ENCODE data around the gene PDX1.

The PDX1 gene

DNA sequence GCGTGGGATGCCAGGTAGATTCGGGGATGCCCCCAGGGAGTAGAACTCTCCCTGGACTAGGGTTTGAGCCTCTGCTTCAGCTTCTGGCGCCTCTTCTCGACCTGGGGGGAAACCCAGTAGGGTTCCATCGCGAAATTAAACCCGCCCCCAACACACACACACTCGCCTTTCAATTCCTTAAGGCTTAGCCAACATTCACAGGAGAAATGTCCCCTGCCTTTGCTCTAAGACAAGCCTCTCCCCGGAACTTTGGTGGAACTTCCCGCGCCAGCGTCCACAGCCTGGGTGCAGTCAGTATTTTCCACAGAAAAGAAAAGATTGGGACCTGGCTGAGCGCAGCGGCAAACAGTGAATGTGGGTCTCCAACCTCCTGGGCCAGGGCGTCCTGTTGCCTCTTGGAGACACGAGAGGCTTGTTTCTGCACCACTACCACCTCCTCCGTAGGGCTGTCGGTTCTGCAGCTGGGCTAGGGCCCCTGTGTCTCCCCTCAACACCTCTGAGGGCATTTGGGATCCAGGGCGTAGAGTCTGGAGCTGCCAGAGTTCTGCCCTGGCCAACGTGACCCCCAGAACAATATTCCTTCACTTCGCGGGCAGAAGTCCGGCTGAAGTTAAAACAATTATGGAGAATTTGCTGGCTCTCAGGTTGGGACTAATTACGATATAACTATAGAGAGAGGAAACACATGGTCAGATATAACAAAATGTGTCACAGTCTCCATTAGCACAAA is 3.2 kb downstream of the PDX1 start:
- DNase-seq (ENCODE audit: low read depth) = no peak

DNA sequence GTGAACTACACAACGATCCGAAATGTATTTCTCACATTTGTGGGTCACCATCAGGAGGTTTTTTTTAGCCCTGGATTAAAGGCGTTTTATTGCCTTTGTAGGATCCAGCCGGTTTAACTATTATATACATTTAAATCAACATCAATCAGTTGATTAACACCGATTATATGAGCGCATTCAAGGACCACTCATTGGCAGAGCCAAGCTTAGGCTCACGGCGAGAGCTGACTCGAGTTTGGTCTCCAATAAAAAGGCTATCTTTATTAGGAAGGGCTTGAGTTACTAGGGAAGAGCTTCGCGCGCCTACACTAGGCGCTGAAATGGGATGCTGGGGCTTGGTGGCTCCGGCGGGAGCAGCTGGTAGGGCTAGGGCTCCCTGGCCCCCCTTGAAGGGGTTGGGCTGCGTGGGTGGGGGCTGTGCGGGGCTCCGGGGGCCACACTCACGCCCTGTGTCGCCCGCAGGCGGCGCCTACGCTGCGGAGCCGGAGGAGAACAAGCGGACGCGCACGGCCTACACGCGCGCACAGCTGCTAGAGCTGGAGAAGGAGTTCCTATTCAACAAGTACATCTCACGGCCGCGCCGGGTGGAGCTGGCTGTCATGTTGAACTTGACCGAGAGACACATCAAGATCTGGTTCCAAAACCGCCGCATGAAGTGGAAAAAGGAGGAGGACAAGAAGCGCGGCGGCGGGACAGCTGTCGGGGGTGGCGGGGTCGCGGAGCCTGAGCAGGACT is 4.2 kb downstream of the PDX1 start:
- DNase-seq (ENCODE audit: low read depth) = no peak

DNA sequence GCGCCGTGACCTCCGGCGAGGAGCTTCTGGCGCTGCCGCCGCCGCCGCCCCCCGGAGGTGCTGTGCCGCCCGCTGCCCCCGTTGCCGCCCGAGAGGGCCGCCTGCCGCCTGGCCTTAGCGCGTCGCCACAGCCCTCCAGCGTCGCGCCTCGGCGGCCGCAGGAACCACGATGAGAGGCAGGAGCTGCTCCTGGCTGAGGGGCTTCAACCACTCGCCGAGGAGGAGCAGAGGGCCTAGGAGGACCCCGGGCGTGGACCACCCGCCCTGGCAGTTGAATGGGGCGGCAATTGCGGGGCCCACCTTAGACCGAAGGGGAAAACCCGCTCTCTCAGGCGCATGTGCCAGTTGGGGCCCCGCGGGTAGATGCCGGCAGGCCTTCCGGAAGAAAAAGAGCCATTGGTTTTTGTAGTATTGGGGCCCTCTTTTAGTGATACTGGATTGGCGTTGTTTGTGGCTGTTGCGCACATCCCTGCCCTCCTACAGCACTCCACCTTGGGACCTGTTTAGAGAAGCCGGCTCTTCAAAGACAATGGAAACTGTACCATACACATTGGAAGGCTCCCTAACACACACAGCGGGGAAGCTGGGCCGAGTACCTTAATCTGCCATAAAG is 4.8 kb downstream of the PDX1 start:
- no peak for DNase-seq (ENCODE audit: low read depth)

DNA sequence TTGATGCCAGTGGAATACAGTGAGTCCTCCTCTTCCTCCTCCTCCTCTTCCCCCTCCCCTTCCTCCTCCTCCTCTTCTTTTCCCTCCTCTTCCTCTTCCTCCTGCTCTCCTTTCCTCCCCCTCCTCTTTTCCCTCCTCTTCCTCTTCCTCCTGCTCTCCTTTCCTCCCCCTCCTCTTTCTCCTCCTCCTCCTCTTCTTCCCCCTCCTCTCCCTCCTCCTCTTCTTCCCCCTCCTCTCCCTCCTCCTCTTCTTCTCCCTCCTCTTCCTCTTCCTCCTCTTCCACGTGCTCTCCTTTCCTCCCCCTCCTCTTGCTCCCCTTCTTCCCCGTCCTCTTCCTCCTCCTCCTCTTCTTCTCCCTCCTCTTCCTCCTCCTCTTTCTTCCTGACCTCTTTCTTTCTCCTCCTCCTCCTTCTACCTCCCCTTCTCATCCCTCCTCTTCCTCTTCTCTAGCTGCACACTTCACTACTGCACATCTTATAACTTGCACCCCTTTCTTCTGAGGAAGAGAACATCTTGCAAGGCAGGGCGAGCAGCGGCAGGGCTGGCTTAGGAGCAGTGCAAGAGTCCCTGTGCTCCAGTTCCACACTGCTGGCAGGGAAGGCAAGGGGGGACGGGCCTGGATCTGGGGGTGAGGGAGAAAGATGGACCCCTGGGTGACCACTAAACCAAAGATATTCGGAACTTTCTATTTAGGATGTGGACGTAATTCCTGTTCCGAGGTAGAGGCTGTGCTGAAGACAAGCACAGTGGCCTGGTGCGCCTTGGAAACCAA is 5.6 kb downstream of the PDX1 start:
- DNase-seq (ENCODE audit: low read depth) = no peak

- DNase-seq (ENCODE audit: low read depth) = no peak
Measured at GRCh38 chr13:27926644-27927434, 7.0 kb downstream of the PDX1 start.

DNA sequence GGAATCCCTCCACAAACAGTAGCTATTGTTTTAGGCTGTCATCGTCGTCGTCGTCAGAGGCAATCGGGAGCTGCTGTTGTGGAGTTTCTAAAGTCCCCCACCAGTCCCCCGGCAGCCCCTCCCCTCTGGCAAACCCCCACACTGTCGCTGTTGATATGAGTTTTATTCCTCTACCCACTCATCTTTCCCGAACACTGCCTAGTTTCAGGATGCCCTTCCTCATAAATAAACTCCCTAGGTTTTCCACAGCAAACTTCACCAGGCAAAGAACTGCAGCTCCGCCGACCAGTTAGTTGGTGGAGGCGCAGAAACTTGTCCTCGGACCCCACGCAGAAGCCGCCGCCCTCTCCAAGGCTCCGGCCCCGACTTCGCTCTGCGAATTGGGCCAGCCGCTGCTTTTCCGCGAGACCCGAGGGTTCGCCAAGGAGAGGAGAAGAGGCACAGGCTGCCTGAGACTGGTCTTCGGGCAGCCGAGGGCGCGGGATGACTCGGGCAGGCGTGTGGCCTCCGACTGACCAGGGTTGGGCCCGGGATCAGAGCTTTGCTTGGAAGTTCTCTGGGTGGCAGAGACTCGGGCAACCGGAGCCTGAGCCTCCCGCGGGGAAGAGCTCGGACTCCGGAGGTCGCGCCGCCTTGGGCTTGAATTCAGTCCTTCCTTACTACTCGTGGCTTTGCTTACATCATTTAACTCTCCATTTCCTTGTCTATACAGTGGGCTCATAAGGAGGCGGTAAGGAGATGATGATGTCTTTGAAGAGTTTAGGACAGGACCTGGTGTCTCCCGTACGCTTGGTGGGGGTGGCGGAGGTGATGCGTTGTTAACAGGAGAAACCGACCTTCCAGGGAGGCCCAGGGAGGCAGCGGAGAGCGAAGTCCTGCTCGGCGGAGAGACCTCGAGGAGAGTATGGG is 7.9 kb downstream of the PDX1 start:
- DNase-seq (ENCODE audit: low read depth) = no peak

DNA sequence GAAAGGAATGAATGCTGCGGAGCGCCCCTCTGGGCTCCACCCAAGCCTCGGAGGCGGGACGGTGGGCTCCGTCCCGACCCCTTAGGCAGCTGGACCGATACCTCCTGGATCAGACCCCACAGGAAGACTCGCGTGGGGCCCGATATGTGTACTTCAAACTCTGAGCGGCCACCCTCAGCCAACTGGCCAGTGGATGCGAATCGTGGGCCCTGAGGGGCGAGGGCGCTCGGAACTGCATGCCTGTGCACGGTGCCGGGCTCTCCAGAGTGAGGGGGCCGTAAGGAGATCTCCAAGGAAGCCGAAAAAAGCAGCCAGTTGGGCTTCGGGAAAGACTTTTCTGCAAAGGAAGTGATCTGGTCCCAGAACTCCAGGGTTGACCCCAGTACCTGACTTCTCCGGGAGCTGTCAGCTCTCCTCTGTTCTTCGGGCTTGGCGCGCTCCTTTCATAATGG is 8.6 kb downstream of the PDX1 start:
- no peak for DNase-seq (ENCODE audit: low read depth)

DNA sequence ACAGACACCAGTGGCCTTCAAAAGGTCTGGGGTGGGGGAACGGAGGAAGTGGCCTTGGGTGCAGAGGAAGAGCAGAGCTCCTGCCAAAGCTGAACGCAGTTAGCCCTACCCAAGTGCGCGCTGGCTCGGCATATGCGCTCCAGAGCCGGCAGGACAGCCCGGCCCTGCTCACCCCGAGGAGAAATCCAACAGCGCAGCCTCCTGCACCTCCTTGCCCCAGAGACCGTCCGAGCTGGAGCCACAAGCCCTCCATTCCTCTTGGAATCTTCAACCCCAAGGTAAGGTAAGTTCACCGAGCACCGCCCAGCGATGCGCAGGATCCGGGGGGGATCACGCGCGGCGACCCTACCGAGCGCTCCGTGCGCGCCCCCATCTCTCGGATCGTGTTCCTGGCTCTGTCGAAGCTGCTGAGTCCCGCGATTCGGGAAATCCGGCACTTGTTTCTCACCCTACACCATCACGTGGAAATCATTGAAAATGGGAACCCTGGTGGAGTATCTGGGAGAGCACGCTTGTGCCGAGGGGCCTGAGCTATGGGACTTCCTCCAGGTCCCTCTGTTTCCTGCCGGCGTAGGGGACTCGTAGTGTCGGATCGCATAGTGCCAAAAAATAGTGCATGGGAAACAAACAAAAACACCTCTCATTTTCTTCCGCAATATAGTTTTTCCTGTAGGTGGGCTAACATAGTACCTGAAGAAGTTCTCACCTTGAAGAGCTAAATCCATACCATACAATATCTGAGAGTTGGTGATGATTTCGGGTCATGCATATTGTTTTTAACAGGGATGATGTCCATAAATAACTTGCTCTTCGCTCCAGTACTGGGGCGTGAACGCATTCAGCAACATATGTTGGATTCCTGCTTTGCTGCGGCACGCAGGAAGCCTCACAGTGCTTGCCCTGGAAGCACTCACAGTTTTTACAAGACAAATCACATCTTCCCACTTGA is 9.3 kb downstream of the PDX1 start:
- no peak for DNase-seq (ENCODE audit: low read depth)

GRCh38 chr13:27929868-27930267 is 10.1 kb downstream of the PDX1 start:
- DNase-seq (ENCODE audit: low read depth) = no peak

DNA sequence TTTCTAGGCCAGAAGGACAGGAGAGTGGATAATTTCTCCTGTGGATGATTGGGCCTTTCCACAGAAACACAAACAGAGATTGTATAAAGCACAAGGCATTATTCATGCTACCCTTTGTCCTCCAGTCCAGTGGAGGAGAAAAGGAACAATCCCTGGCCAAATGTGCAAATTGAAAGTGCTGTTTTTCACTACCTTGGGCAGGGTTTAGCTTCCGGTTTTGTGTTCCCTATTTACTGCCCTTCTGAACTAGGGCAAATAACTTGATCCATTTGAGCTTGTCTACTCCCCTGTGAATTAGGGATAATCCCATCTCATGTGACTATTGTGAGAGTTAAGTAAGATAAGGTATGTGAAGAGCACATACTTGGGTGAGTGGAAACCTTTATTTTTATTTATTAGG is 13.3 kb downstream of the PDX1 start:
- no peak for DNase-seq (ENCODE audit: low read depth)

- DNase-seq (ENCODE audit: low read depth) = no peak
Measured at GRCh38 chr13:27933580-27934328, 14.0 kb downstream of the PDX1 start.

DNA sequence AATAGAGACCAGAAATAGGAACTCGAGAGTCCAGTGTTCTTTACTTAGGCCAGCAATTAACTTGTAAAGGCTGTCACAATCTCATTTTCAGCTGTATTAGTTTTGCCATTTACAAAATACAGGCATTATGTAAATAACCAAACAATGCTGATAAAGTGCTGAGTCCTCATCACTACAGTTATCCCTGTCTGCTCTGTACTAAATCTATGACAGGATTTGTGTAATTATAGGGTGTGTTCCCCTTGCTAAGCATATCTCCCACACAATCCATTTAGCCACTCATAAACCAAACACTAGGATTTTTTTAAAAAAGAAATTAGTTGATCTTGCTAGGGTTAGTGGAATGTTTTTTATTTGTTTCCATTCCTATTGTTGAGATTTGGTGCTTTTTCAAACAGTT is 23.2 kb downstream of the PDX1 start:
- no peak for DNase-seq (ENCODE audit: low read depth)

GRCh38 chr13:27952876-27953675 is 33.3 kb downstream of the PDX1 start:
- DNase-seq (ENCODE audit: low read depth) = no peak

- no peak for DNase-seq (ENCODE audit: low read depth)
Measured at GRCh38 chr13:27953676-27954405, 34.0 kb downstream of the PDX1 start.

DNA sequence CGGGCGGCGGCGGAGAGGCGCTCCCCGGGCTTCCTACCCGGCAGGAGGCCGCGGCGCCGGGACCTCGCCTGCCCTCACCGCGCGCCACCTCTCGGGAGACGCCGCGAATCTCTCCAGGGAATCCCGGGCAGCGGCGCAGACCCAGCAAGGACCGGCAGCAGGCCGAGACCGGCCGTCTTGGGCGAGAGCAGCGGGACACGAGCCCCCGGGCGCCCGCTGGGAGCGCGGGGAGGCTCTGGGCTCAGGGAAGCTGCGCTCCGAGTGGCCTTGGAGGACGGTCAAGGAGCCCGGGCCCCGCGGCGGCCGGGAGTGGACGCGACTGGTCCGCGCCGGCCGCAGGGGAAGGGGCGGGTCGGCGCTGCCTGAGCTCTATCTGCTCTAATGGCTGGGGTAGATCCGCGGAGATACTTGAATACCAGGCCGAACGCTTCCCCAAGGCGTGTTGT is 34.6 kb downstream of the PDX1 start:
- no peak for DNase-seq (ENCODE audit: low read depth)

- no peak for DNase-seq (ENCODE audit: low read depth)
Measured at GRCh38 chr13:27955014-27955591, 35.3 kb downstream of the PDX1 start.

Measured in CMK (cell line).